ENCODE results near the gene LENEP. TPM values are rescaled to one million over a fixed set of nuclear protein-coding genes. Genes with fewer than 3 reads are reported as not detected.

The LENEP gene
- total RNA-seq, 1 experiment from 2014 or later = 2.8 TPM

GRCh38 chr1:155037851-155038441, 44.6 kb downstream of the LENEP start:
- WGBS (ENCODE audit: extremely low coverage, insufficient read length, low lambda C conversion rate) = no CpG with 5 or more reads among the region's 6 CpGs
- DNase-seq = no peak
- H3K27ac ChIP-seq (ENCODE audit: insufficient read length, low read depth, low read length) = no peak overlapping the region
- H2AK5ac ChIP-seq (ENCODE audit: insufficient read length, low read length) = no peak overlapping the region
- Mint-ChIP-seq H3K4me1 (peaks cover 3 to 6% of the 10 kb centered on the region in 2 experiments; a peak in 2 of 4 replicates), H3K27ac (no peak overlapping the region), H3K27me3 (ENCODE audit: low read depth) (peaks cover 51% of the 10 kb centered on the region), H3K36me3 (ENCODE audit: insufficient read depth in 1 of 3, low read depth in 3 of 3) (no peaks in the 10 kb centered on the region), H3K4me3 (no peak overlapping the region), H3K9me3 (no peaks in the 10 kb centered on the region)
- H3K4ac ChIP-seq (ENCODE audit: low read depth, low read length) = no peak overlapping the region
- H4K20me1 ChIP-seq (ENCODE audit: control insufficient read depth, insufficient read depth, insufficient read length) = peaks cover 2% of the 10 kb centered on the region
- H3K23ac ChIP-seq (ENCODE audit: insufficient read length, low read depth, low read length) = no peak overlapping the region
- no peak overlapping the region for H2BK15ac ChIP-seq (ENCODE audit: low read depth, low read length)
- H3K79me1 ChIP-seq (ENCODE audit: insufficient read depth, low read depth, low read length, poor library complexity, severe bottlenecking) = no peaks in the 10 kb centered on the region
- no peak overlapping the region for H4K91ac ChIP-seq (ENCODE audit: insufficient read length, low read depth, low read length)
- H2BK20ac ChIP-seq (ENCODE audit: low read depth, low read length, poor library complexity, severe bottlenecking) = no peak overlapping the region
- no peak overlapping the region for H3K4me2 ChIP-seq (ENCODE audit: insufficient read depth, insufficient read length, low read length)
- no peak overlapping the region for H2BK12ac ChIP-seq (ENCODE audit: insufficient read length, low read depth, low read length)
- H2AFZ ChIP-seq (ENCODE audit: low read length) = no peak overlapping the region
- H3K9me3 ChIP-seq (ENCODE audit: control insufficient read depth, low read depth, low read length) = no peaks in the 10 kb centered on the region
- H3K79me2 ChIP-seq (ENCODE audit: insufficient read depth, low read length) = no peaks in the 10 kb centered on the region
- H4K8ac ChIP-seq (replicated peaks; ENCODE audit: insufficient read length, low read depth, low read length) = no peak overlapping the region
- no peak overlapping the region for H3K18ac ChIP-seq (ENCODE audit: insufficient read length, low read depth, low read length)
- H4K5ac ChIP-seq (ENCODE audit: insufficient read length, low read depth, low read length) = no peak overlapping the region
- TF ChIP-seq CTCF (conservative IDR thresholded peaks at IDR 0.05) = no peak
- H2BK120ac ChIP-seq (ENCODE audit: low read depth, low read length, poor library complexity, severe bottlenecking) = no peak overlapping the region
- H3K27me3 ChIP-seq (ENCODE audit: insufficient read depth, low read length) = no peaks in the 10 kb centered on the region
- no peaks in the 10 kb centered on the region for H3K23me2 ChIP-seq (ENCODE audit: insufficient read length, low read depth, low read length, poor library complexity, severe bottlenecking)
- no peaks in the 10 kb centered on the region for H3K4me1 ChIP-seq (ENCODE audit: insufficient read depth, low read length)
- H3T11ph ChIP-seq (ENCODE audit: low read length) = no peak overlapping the region
- no peak overlapping the region for H2BK5ac ChIP-seq (ENCODE audit: insufficient read length, low read length)
- no peak overlapping the region for H3K14ac ChIP-seq (ENCODE audit: insufficient read depth, low read length)
- H3K9ac ChIP-seq (ENCODE audit: extremely low read depth, insufficient read length, low read length) = no peak overlapping the region
- no peak overlapping the region for H3K56ac ChIP-seq (ENCODE audit: insufficient read length, low read depth, low read length)
